ENCODE data around the gene PATE4.

The PATE4 gene

GRCh38 chr11:125833016-125833415, at the start of gene PATE4:
Gene PATE4 (plus strand): TSS chr11:125833316. CDS start chr11:125833360, 44 bp downstream.
- Histone ChIP-seq H3F3A (ENCODE audit: insufficient read depth, low read length) (no peaks in the 10 kb centered on the region), H3K79me2 (ENCODE audit: insufficient read depth, low read length) (no peaks in the 10 kb centered on the region), H3K36me3 (ENCODE audit: insufficient read depth, low read length) (no peaks in the 10 kb centered on the region), H3K27ac (ENCODE audit: low read depth, low read length, poor library complexity, severe bottlenecking) (no peak within 1 kb of the TSS), H3K27me3 (ENCODE audit: insufficient read depth, low read length) (no peaks in the 10 kb centered on the region), H3K4me1 (ENCODE audit: insufficient read depth, low read length, severe bottlenecking) (no peaks in the 10 kb centered on the region), H3K9me2 (ENCODE audit: low read depth, low read length) (no peaks in the 10 kb centered on the region), H3K9me3 (ENCODE audit: low read length) (no peaks in the 10 kb centered on the region), H2AFZ (ENCODE audit: low read length) (no peak within 1 kb of the TSS), H3K9ac (ENCODE audit: low read length) (no peak within 1 kb of the TSS), H3K4me3 (ENCODE audit: low read depth, low read length, poor library complexity, severe bottlenecking) (no peak within 1 kb of the TSS), H4K20me1 (ENCODE audit: insufficient read depth, low read length) (no peaks in the 10 kb centered on the region), H3K4me2 (ENCODE audit: low read length) (no peak within 1 kb of the TSS)
- TF ChIP-seq CTCF (IDR thresholded peaks at IDR 0.05; ENCODE audit: low read length) = no peak
- no peak for TF ChIP-seq EZH2 (IDR thresholded peaks at IDR 0.05; ENCODE audit: borderline replicate concordance, low read length)

- H3K27ac ChIP-seq (ENCODE audit: low read depth, low read length, poor library complexity, severe bottlenecking) = no peak overlapping the region
- no peaks in the 10 kb centered on the region for H3K4me1 ChIP-seq (ENCODE audit: insufficient read depth, low read length, severe bottlenecking)
- no peaks in the 10 kb centered on the region for H3K27me3 ChIP-seq (ENCODE audit: insufficient read depth, low read length)
- H3K4me2 ChIP-seq (ENCODE audit: low read length) = no peak overlapping the region
- H4K20me1 ChIP-seq (ENCODE audit: insufficient read depth, low read length) = no peaks in the 10 kb centered on the region
- H3K36me3 ChIP-seq (ENCODE audit: insufficient read depth, low read length) = no peaks in the 10 kb centered on the region
- H3K9ac ChIP-seq (ENCODE audit: low read length) = no peak overlapping the region
- H3K79me2 ChIP-seq (ENCODE audit: insufficient read depth, low read length) = no peaks in the 10 kb centered on the region
- H3K4me3 ChIP-seq (ENCODE audit: low read depth, low read length, poor library complexity, severe bottlenecking) = no peak overlapping the region
- H2AFZ ChIP-seq (ENCODE audit: low read length) = no peak overlapping the region
- no peaks in the 10 kb centered on the region for H3F3A ChIP-seq (ENCODE audit: insufficient read depth, low read length)
- H3K9me3 ChIP-seq (ENCODE audit: low read length) = no peaks in the 10 kb centered on the region
- TF ChIP-seq CTCF (IDR thresholded peaks at IDR 0.05; ENCODE audit: low read length) (no peak), EZH2 (IDR thresholded peaks at IDR 0.05; ENCODE audit: borderline replicate concordance, low read length) (no peak)
- H3K9me2 ChIP-seq (ENCODE audit: low read depth, low read length) = no peaks in the 10 kb centered on the region
These were observed 48.4 kb upstream of the PATE4 start for GRCh38 chr11:125784678-125785077.

- Histone ChIP-seq H3K9me2 (ENCODE audit: low read depth, low read length) (no peaks in the 10 kb centered on the region), H3K4me2 (ENCODE audit: low read length) (no peak within 1 kb of the TSS), H3K36me3 (ENCODE audit: insufficient read depth, low read length) (no peaks in the 10 kb centered on the region), H3K9ac (ENCODE audit: low read length) (no peak within 1 kb of the TSS), H4K20me1 (ENCODE audit: insufficient read depth, low read length) (no peaks in the 10 kb centered on the region), H3K4me1 (ENCODE audit: insufficient read depth, low read length, severe bottlenecking) (no peaks in the 10 kb centered on the region), H2AFZ (ENCODE audit: low read length) (no peak within 1 kb of the TSS), H3K27ac (ENCODE audit: low read depth, low read length, poor library complexity, severe bottlenecking) (no peak within 1 kb of the TSS), H3F3A (ENCODE audit: insufficient read depth, low read length) (no peaks in the 10 kb centered on the region), H3K27me3 (ENCODE audit: insufficient read depth, low read length) (no peaks in the 10 kb centered on the region), H3K9me3 (ENCODE audit: low read length) (no peaks in the 10 kb centered on the region), H3K79me2 (ENCODE audit: insufficient read depth, low read length) (no peaks in the 10 kb centered on the region), H3K4me3 (ENCODE audit: low read depth, low read length, poor library complexity, severe bottlenecking) (no peak within 1 kb of the TSS)
- TF ChIP-seq CTCF (IDR thresholded peaks at IDR 0.05; ENCODE audit: low read length) (no peak), EZH2 (IDR thresholded peaks at IDR 0.05; ENCODE audit: borderline replicate concordance, low read length) (no peak)
These were observed 45.3 kb upstream of the PATE4 start, which contains the start of gene PATE3 for GRCh38 chr11:125787827-125788226. Gene PATE3 (plus strand): TSS chr11:125788127. CDS start chr11:125788152, 25 bp downstream.

All from OCI-LY1 (cell line).